GM18517 (cell line): ENCODE data around the gene ITPR2.

ENCODE experiments used
- ATAC-seq: cut with Tn5 transposase; IDR thresholded peaks from one replicate; pipeline ENCODE4 v1.9.1; 2021; ENCODE audit warnings: mild to moderate bottlenecking, moderate library complexity; ENCODE audit not compliant: unreplicated experiment

Gene ITPR2

DNA sequence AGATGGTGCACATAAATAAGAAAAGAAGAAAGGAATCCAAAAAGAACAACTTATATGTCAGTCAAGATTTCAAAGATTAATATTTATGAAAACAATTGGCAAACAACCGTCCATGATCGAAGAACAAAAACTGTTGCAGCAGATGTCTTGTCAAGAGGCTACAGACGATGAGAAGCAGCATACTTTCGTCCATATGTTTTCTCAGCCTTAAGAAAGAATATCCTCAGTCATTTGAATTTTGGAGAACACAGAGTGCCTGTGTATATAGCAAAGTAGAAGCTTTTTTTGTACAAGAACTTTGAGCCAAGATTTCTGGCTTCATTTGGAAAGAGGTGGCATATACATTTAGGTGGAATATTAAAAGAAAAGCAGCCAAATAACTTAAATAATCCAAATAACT, 297.2 kb downstream of the ITPR2 start:
- ATAC-seq: no peak

GRCh38 chr12:26534071-26534470, 298.9 kb downstream of the ITPR2 start:
- no peak for ATAC-seq

GRCh38 chr12:26533211-26533610, 299.8 kb downstream of the ITPR2 start:
- ATAC-seq: no peak

DNA sequence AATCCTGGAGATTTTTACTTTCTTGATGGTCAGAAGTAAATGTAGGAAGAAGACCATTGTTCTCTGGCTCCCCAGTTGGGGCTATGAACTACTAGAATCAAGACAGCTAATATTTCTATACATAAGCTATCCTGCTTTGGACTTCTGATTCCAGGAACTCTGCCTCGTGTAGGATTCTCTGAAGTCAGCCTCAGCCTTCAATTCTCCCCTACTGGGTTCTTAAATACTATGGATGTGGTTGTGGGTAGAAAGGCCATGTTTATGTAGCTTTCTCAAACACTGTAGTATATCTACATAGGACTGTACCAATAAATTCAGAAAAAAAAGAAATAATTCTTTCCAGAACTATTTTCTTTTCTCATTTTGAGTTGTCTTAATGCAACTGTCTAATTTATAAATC, 302.5 kb downstream of the ITPR2 start:
- no peak for ATAC-seq

GRCh38 chr12:26528943-26529342, 304.1 kb downstream of the ITPR2 start:
- no peak for ATAC-seq

- no peak for ATAC-seq
Observed at GRCh38 chr12:26527682-26528081, 305.3 kb downstream of the ITPR2 start.

GRCh38 chr12:26524862-26525465, 308.0 kb downstream of the ITPR2 start:
- no peak for ATAC-seq

- no peak for ATAC-seq
Observed at GRCh38 chr12:26523708-26524150, 309.3 kb downstream of the ITPR2 start.

- no peak for ATAC-seq
Observed at GRCh38 chr12:26520869-26521268, 312.1 kb downstream of the ITPR2 start.

GRCh38 chr12:26520109-26520508, 312.9 kb downstream of the ITPR2 start:
- no peak for ATAC-seq

GRCh38 chr12:26519462-26519861, 313.5 kb downstream of the ITPR2 start:
- ATAC-seq: no peak

- peak; percentile 77 for ATAC-seq
Observed at GRCh38 chr12:26517320-26517719, 315.7 kb downstream of the ITPR2 start.

GRCh38 chr12:26514364-26514763, 318.6 kb downstream of the ITPR2 start:
- ATAC-seq: no peak

GRCh38 chr12:26513363-26514043, 319.5 kb downstream of the ITPR2 start:
- ATAC-seq: no peak

DNA sequence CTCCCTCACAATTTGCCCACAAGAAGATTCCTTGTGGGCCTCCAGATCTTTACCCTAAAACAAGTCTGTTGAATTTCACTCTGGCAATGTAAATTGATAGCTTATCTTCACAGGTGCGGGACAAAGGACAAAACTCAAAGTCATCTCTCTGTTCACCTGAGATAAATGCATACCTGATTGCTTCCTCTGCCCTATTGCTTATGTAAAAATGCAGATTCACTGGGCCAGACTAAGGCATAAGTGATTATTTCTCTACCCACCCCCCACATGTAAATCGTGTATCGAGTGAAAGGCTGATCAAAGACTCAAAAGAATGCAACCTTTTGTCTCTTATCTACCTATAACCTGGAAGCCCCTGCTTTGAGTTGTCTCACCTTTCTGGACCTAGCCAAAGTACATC, 320.8 kb downstream of the ITPR2 start:
- no peak for ATAC-seq

DNA sequence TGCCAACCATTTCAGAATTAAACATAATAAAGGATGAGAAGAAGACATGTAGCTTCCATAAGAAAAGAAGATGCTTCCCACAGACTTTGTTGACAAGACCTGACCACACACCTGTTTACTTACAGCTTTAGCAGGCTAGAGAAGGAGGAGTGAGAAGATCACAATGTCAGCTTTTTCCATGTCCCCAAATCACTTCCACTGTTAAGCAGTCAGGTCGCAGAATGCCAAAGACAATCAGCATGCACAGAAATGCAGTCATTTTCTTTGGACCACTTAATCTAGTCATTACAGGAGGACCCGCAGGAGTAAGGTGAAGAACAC, 322.7 kb downstream of the ITPR2 start:
- ATAC-seq: no peak

DNA sequence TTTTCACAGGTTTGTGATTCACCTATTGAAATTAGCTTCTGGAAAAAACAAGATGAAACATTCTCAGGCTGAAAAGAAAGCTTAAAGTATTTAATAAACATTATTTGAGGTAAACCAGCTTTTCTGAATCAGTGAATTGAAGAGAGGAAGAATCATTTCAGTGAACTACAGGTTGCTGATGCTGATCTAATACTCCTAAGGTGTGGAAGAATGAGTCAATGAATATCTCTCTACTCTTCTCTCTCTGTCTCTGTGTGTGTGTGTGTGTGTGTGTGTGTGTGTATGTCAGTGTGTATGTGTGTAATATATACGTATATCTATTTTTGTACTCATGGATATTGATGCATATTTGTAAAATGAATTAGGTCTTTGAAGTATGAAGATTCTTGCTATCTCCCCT, 325.4 kb downstream of the ITPR2 start:
- no peak for ATAC-seq

GRCh38 chr12:26499979-26500640, 332.9 kb downstream of the ITPR2 start:
- ATAC-seq: no peak

DNA sequence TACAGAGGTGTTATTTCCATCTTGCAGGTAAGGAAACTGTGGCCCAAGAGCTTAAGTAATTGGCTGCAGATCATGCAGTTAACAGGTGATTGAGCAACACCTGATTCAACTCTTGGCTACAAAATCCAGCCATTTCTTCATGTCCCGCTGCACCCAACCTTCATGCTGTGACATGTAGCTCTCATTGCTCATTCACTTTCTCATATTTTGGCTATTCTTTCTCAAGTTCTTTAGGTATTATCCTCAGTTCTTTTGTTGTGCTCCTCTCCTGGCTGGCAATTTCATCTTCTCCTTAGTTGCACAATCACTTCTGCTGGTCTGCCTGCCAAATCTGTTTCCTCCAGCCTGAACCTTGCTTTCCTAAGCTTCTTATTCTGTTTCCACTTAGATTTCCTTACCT, 336.8 kb downstream of the ITPR2 start:
- ATAC-seq: no peak

- no peak for ATAC-seq
Observed at GRCh38 chr12:26493656-26494055, 339.3 kb downstream of the ITPR2 start.

GRCh38 chr12:26492406-26492805, 340.6 kb downstream of the ITPR2 start:
- ATAC-seq: no peak

DNA sequence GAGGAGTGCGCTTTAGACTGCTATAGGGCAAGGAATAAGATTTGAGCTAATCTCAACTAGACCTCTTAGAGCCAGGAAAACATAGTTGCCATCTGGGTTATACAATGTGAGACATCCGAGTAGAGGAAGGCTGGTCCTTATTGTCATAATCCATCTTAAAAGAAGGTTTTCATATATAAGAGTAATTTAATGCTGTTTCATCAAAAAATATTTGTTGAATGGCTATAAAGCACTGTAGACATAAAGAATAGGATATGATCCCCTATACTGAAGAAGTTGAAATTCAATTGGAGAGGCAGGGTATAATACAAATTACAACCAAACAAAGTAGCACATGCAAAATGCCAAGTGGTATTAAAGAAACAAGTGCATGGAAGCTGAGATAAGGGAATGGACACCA, 343.1 kb downstream of the ITPR2 start:
- ATAC-seq: no peak
